ENCODE measurements around the gene HTR3E.
"Not testable (repeated sequence)": the region's sequence is repeated elsewhere in the genome, so short reads cannot be mapped to it uniquely, and the experiment has no call there.

The HTR3E gene

GRCh38 chr3:184149123-184149522, 52.3 kb downstream of the HTR3E start:
- no peak for DNase-seq
- Mint-ChIP-seq H3K4me1 (ENCODE audit: low read depth in 2 of 2) (peaks cover 0 to 5% of the 10 kb centered on the region in 2 donors), H3K27me3 (no peaks in the 10 kb centered on the region), H3K9me3 (no peaks in the 10 kb centered on the region), H3K27ac (peak overlapping the region in 1 of 2 donors; percentile 56), H3K4me3 (no peak overlapping the region), H3K36me3 (ENCODE audit: insufficient read depth) (peaks cover 6% of the 10 kb centered on the region)
- ATAC-seq (replicated peaks), result no peak

DNA sequence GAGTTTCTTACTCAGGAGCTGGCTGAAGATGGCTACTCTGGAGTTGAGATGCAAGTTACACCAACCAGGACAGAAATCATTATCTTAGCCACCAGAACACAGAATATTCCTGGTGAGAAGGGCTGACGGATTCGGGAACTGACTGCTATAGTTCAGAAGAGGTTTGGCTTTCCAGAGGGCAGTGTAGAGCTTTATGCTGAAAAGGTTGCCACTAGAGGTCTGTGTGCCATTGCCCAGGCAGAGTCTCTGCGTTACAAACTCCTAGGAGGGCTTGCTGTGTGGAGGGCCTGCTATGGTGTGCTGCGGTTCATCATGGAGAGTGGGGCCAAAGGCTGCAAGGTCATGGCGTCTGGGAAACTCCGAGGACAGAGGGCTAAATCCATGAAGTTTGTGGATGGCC, 52.9 kb downstream of the HTR3E start:
- H3K27ac Mint-ChIP-seq; H3K36me3 Mint-ChIP-seq (ENCODE audit: insufficient read depth); H3K27me3 Mint-ChIP-seq; H3K4me1 Mint-ChIP-seq (ENCODE audit: low read depth in 2 of 2); H3K4me3 Mint-ChIP-seq; H3K9me3 Mint-ChIP-seq; ATAC-seq (replicated peaks); DNase-seq: not testable (repeated sequence)

DNA sequence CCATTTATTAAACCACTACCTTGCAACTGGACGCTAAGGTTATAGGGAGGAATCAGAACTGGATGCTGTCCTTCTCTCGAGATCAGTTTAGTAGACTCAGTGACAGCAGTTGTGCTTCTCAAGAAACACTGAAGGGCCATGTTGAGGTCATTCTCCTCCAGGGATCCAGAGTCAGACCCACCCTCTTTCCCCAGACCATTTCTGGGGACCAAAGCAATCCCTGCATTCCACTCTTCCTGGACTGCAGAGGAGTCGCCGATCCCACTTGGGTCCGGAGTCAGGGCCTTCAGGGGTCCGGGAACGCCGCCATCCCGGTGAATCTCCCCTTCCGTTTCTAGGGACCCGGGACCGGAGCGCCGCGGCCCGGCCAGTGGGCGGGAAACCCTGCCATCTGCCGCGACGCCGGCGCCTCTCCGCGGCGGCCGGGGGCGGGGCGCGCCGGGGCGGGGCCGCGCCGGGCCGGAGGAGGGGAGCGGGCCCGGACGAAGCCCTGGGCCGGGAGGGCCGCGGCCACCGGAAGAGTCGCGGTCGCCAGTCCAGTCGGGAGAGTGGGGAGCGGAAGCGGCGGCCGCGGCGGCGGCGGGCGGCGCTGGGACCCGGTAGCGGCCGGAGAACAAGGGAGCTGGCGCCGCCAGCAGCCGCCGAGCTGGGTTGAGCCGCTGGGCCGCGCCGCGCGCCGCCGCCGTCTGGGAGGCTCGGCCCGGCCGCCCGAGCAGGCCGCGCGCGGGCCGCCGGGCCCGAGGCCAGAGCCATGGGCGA, 58.2 kb downstream of the HTR3E start, which contains the start of gene DVL3:
DVL3 (plus strand) TSS at position 493 of the 759 bp plus-strand sequence; CDS start at position 752, 259 bp downstream.
- Mint-ChIP-seq H3K36me3 (ENCODE audit: insufficient read depth) (peaks cover 7% of the 10 kb centered on the region), H3K9me3 (no peaks in the 10 kb centered on the region), H3K4me1 (ENCODE audit: low read depth in 2 of 2) (peaks cover 19 to 30% of the 10 kb centered on the region in 2 donors), H3K4me3 (peak within 1 kb of the TSS; percentile 93 to 97), H3K27me3 (no peaks in the 10 kb centered on the region), H3K27ac (peak within 1 kb of the TSS; percentile 74 to 88)
- DNase-seq (peak; percentile 14 to 35 (median 26)), ATAC-seq (replicated peaks) (peak; percentile 72)

- Mint-ChIP-seq H3K36me3 (ENCODE audit: insufficient read depth) (peaks cover 8% of the 10 kb centered on the region), H3K9me3 (no peaks in the 10 kb centered on the region), H3K27me3 (no peaks in the 10 kb centered on the region), H3K4me3 (peak overlapping the region; percentile 93 to 97), H3K4me1 (ENCODE audit: low read depth in 2 of 2) (peaks cover 24 to 35% of the 10 kb centered on the region in 2 donors), H3K27ac (peak overlapping the region; percentile 74 to 88)
- peak; percentile 62 for ATAC-seq (replicated peaks)
- peak; percentile 25 to 38 (median 27) for DNase-seq
Measured at GRCh38 chr3:184155644-184156521, 59.0 kb downstream of the HTR3E start.

GRCh38 chr3:184156522-184156955, 59.7 kb downstream of the HTR3E start:
- peaks cover 8% of the 10 kb centered on the region for H3K36me3 Mint-ChIP-seq (ENCODE audit: insufficient read depth)
- H3K4me3 Mint-ChIP-seq, result peak overlapping the region; percentile 93 to 97
- no peaks in the 10 kb centered on the region for H3K27me3 Mint-ChIP-seq
- no peaks in the 10 kb centered on the region for H3K9me3 Mint-ChIP-seq
- DNase-seq (no peak), ATAC-seq (replicated peaks) (no peak)
- H3K27ac Mint-ChIP-seq, result peak overlapping the region; percentile 30 to 88
- H3K4me1 Mint-ChIP-seq (ENCODE audit: low read depth in 2 of 2), result peaks cover 27 to 38% of the 10 kb centered on the region in 2 donors

Data from effector memory CD8-positive, alpha-beta T cell (primary cell).